COLO829 (cell line): Measurements from ENCODE around the gene SPATA31E1.
"Not testable (repeated sequence)": the region's sequence is repeated elsewhere in the genome, so short reads cannot be mapped to it uniquely, and the experiment has no call there.

Experiments
- DNase-seq: peaks from one replicate; pipeline ENCODE4 v3.0.0; 2012; ENCODE audit warnings: low spot score

SPATA31E1 gene

GRCh38 chr9:87934444-87934843, 51.8 kb downstream of the SPATA31E1 start:
- DNase-seq: not testable (repeated sequence)

GRCh38 chr9:87937352-87937751, 54.7 kb downstream of the SPATA31E1 start:
- not testable (repeated sequence) for DNase-seq

- DNase-seq: not testable (repeated sequence)
Observed at GRCh38 chr9:87937918-87938317, 55.2 kb downstream of the SPATA31E1 start.

- not testable (repeated sequence) for DNase-seq
Observed at GRCh38 chr9:87938336-87938735, 55.7 kb downstream of the SPATA31E1 start.
